ENCODE measurements around the gene TEX22. TPM values are rescaled to one million over a fixed set of nuclear protein-coding genes. Genes with fewer than 3 reads are reported as not detected.

The TEX22 gene
- total RNA-seq, 1 experiment from 2014 or later, result 0.87 TPM

DNA sequence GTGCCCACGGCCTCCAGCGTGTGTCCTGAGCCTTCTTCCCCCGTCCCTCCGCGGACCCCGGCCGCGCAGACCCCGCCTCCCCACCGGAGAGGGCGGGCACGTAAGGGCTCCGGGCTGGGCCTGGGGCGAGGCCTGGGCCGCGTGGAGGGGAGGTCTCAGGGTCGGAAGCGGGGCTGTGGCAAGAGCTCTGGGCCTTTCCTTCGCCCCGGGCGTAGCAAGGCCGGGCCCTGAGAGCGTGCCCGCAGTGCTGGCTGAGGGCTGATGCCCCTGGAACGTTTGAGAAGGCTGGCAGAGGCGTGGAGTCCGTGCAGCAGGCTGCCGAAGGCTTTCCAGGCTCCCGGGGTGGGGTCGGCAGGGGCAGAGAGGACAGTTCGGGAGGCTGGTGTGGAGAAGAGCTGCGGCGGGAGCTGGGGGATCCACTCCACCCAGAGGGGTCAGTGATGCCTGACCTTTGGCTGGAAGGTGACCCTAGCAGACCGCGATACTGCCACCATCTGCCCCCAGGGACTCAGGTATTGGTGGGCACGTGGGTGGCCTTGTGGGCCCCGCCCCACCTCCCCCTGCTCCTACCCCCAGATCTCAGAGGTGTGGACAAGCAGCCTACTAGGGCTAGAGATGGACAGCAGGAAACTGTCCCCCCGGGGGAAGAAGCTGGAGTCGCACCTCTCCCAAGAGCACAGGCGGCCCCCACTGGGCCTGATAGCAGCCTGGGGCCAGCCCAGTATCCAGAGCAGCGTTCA lies 558 bp downstream of the TEX22 start (continued):
- TF ChIP-seq ARID4B (CRISPR knock-in tag; IDR thresholded peaks at IDR 0.05; ENCODE audit: borderline replicate concordance) (no peak; the same call in 1 of the 2 replicates), TP53 (CRISPR knock-in tag; IDR thresholded peaks at IDR 0.05) (no peak), FOXJ3 (CRISPR knock-in tag; IDR thresholded peaks at IDR 0.05; ENCODE audit: borderline replicate concordance) (peak; percentile 43; the same call in 1 of the 2 replicates), GRHL2 (CRISPR knock-in tag; IDR thresholded peaks at IDR 0.05; ENCODE audit: insufficient replicate concordance, severe bottlenecking) (no peak), CDX4 (CRISPR knock-in tag; IDR thresholded peaks at IDR 0.05; ENCODE audit: borderline replicate concordance) (no peak), NFE2L1 (CRISPR knock-in tag; IDR thresholded peaks at IDR 0.05) (peak; percentile 67; the same call in 1 of the 2 replicates), ZNF425 (CRISPR knock-in tag; conservative IDR thresholded peaks at IDR 0.05) (no peak), ATF6 (CRISPR knock-in tag; IDR thresholded peaks at IDR 0.05) (no peak), IRF1 (CRISPR knock-in tag; IDR thresholded peaks at IDR 0.05) (0 out of 2 replicates have a peak, but pooled peaks have one; percentile 25), STAT6 (CRISPR knock-in tag; conservative IDR thresholded peaks at IDR 0.05; ENCODE audit: low read depth) (no peak), ATF3 (CRISPR knock-in tag; conservative IDR thresholded peaks at IDR 0.05) (no peak), TEAD4 (CRISPR knock-in tag; IDR thresholded peaks at IDR 0.05) (no peak), ZNF138 (CRISPR knock-in tag; conservative IDR thresholded peaks at IDR 0.05) (no peak), KAT7 (CRISPR knock-in tag; IDR thresholded peaks at IDR 0.05; ENCODE audit: borderline replicate concordance) (no peak), NR1H2 (CRISPR knock-in tag; IDR thresholded peaks at IDR 0.05) (peak; percentile 86), IRF2 (CRISPR knock-in tag; IDR thresholded peaks at IDR 0.05; ENCODE audit: borderline replicate concordance, low read depth) (no peak), ZBTB21 (CRISPR knock-in tag; IDR thresholded peaks at IDR 0.05; ENCODE audit: borderline replicate concordance) (no peak), MYBL2 (CRISPR knock-in tag; IDR thresholded peaks at IDR 0.05) (peak; percentile 78), ZNF219 (CRISPR knock-in tag; IDR thresholded peaks at IDR 0.05; ENCODE audit: borderline replicate concordance) (no peak; the same call in 1 of the 2 replicates), ZNF232 (CRISPR knock-in tag; IDR thresholded peaks at IDR 0.05) (no peak)
- TF ChIP-seq, protein P1, sequence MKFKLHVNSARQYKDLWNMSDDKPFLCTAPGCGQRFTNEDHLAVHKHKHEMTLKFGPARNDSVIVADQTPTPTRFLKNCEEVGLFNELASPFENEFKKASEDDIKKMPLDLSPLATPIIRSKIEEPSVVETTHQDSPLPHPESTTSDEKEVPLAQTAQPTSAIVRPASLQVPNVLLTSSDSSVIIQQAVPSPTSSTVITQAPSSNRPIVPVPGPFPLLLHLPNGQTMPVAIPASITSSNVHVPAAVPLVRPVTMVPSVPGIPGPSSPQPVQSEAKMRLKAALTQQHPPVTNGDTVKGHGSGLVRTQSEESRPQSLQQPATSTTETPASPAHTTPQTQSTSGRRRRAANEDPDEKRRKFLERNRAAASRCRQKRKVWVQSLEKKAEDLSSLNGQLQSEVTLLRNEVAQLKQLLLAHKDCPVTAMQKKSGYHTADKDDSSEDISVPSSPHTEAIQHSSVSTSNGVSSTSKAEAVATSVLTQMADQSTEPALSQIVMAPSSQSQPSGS (CRISPR knock-in tag; IDR thresholded peaks at IDR 0.05; ENCODE audit: borderline replicate concordance, low read depth), result peak; percentile 76; the same call in 1 of the 2 replicates
- TF ChIP-seq, protein P2, sequence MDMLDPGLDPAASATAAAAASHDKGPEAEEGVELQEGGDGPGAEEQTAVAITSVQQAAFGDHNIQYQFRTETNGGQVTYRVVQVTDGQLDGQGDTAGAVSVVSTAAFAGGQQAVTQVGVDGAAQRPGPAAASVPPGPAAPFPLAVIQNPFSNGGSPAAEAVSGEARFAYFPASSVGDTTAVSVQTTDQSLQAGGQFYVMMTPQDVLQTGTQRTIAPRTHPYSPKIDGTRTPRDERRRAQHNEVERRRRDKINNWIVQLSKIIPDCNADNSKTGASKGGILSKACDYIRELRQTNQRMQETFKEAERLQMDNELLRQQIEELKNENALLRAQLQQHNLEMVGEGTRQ (CRISPR knock-in tag; IDR thresholded peaks at IDR 0.05), result no peak

All from WTC11 (cell line).